Limb (tissue), 2 donors: ENCODE results near the gene DLD.
"Not testable (repeated sequence)": the region's sequence is repeated elsewhere in the genome, so short reads cannot be mapped to it uniquely, and the experiment has no call there.

Experiments used
- DNase-seq, 2 donors: peaks; one replicate each; pipeline ENCODE4 v3.0.0-alpha.2; 2016; ENCODE audit errors: extremely low spot score in 2 of 2

The DLD gene

GRCh38 chr7:107915541-107915940 is 24.6 kb downstream of the DLD start:
- DNase-seq = no peak

GRCh38 chr7:107917763-107918651 is 27.0 kb downstream of the DLD start:
- no peak for DNase-seq

DNA sequence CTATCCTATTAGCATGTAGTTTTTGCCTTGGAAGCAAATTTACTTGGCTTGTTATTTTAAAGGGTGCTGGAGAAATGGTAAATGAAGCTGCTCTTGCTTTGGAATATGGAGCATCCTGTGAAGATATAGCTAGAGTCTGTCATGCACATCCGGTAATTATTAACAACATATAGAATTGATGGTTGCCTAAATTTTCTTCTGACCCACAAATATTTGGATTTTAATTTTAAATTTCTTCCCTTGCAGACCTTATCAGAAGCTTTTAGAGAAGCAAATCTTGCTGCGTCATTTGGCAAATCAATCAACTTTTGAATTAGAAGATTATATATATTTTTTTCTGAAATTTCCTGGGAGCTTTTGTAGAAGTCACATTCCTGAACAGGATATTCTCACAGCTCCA is 28.0 kb downstream of the DLD start:
- DNase-seq = no peak

DNA sequence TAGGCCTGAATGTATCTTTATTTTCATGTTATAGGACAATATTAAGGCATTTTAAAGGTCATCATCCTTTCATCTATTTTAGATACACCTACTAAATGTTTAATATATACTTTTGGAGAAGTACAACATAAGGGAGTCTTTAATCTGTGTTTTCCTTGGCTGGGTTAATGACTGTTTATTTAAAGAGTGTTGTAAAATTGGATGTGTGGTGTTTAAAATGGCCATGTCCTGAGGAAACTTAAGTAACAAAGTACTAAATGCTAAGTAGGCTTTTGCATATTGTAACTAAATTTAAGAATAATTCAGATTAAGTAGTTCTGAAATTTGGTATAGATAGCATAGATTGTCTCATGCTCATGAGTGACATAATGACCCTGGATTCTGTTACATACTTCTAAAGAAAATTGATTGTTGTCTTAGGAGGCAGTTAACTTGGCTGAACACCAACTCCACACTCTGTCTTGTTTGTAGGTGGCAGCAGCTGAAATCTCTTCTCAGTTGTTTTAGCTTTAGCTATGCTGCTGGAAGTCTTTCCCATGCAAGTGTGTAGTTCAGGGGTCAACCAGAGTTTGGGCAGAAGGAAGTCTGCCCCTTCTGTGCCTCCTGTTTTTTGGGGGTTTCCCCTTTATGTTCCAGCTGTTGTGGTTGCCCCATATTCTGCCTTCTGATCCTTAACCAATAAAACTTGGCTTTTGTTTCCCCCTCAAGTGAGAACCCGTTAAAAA is 29.2 kb downstream of the DLD start:
- no peak for DNase-seq

DNA sequence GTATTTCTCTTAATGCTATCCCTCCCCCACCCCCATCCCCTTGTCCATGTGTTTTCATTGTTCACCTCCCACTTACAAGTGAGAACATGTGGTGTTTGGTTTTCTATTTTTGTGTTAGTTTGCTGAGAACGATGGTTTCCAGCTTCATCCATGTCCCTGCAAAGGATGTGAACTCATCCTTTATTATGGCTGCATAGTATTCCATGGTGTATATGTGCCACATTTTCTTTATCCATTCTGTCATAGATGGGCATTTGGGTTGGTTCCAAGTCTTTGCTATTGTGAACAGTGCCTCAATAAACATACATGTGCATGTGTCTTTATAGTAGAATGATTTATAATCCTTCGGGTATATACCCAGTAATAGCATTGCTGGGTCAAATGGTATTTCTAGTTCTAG is 30.8 kb downstream of the DLD start:
- not testable (repeated sequence) for DNase-seq

DNA sequence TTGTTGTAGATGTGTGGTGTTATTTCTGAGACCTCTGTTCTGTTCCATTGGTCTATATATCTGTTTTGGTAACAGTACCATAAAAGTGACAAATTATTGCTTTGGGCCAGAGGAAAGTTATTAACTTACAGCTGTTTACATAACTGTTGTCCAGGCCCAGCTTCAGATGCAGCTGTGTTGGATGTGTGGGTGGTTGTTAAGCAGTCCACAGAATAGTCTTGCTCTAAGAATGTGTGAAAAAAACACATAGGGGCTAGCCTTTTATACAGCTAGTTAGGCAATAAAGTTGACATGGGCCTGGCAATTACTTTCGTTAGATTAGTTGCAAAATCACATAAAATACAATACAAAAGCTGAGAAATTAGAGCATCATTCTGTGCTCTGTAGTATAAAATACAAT is 31.9 kb downstream of the DLD start:
- DNase-seq = no peak

GRCh38 chr7:107924841-107925504 is 34.0 kb downstream of the DLD start:
- no peak for DNase-seq

DNA sequence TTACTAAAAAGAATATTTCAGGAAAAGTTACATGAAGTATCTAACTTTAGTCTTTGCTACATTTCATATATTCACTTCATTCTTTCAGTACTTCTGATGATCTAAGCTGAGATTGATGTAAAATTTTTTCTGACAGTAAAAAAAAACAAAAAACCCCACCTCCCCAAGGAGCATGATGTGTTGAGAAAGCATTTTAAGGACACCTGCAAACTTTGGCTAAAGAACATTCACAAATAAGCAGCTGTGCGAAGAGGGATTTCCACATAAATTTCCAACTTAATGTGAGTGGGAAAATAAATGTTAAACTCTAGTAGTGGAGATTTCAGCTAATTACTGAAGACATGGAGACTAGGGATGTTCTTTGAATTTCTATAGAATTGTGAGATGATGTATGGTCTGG is 35.5 kb downstream of the DLD start:
- no peak for DNase-seq

DNA sequence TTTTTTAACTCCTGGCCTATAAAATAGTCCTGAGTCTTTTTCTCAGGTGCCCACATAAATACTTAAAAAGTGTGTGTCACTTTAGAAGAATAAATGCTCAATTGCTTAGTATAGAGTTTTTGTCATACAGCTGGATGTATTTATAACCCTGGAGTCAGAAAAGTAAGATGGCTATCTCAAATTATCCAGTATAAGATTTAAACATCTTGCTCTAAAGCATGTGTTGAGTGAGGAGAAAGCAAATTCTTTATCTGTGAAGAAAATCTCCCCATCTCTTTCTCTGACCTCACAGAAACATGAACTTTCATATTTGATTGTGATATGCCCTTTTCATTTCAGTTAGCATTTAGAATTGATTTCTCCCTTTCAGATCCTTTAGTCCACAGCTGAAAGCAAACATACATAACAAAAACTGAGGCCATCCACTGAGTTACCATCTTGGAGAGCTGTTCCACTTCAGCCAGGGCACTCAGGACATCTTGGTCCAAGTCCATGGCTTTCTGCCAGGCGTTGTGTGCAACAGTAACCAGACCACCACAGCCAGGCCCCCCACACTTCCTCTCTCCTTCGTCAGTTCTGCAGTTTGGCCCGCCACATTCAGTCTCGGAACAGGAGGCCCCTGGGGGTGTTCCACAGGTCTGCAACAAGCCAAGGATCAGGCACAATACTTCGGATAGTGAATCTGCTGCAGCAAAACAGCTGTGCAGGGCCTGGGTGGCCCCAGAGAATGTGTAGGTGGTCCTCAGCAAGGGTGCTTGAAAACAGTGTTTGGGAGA is 40.9 kb downstream of the DLD start:
- DNase-seq = no peak

DNA sequence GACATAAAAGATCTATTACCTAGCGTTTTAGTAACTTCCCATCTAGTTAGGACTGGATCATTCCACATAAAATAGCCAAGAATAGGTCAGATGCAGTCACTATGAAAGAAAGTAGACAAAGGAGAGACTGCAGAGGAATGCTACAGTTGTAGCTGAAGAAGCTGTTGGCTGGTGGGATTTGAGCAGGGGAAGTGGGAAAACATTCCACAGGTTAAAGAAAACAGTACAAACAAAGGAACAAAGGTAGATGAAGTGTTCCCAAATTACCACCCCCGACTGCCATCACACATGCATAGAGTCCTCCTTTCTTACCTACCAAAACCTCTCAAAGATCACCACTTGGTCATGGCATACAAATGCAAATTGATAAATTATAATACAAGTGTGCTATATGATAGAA is 41.8 kb downstream of the DLD start:
- no peak for DNase-seq

GRCh38 chr7:107933386-107934013 is 42.5 kb downstream of the DLD start:
- no peak for DNase-seq

DNA sequence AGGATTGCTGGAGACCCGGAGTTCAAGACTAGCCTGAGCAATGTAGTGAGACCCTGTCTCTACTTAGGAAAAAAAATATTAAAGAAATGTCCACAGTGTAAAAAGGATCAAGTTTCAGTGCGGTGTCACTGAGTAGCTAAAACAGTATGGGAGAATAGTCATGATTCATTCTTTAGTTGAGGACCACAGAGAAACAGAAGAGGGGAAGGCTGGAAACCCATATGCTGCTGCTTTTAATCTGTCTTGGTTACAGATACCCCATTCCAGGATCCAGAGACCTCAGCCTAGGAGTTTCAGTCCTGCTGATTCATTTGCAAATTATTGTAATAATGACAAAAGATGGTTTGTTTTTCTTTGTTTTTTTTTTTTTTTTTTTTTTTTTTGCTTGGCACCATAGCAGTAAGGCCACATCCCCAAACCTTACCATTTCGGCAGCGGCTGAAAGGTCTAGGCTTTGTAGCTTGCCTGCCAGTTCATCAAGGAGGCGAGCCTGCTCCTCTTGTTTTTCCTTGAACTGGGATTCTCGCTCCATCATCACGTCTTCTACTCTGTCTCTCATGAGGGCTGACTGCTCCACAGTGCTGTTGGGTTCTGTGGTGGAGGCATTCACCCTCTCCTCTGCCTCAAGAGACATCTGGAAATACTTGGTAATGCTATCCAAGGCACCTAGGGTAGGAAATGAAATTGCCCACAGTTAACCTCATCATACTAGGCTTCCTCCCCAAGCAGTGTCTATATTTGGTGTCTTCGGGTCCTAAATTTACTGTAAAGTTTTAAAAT is 44.2 kb downstream of the DLD start:
- no peak for DNase-seq

- no peak for DNase-seq
Measured at GRCh38 chr7:107936312-107936711, 45.3 kb downstream of the DLD start.

DNA sequence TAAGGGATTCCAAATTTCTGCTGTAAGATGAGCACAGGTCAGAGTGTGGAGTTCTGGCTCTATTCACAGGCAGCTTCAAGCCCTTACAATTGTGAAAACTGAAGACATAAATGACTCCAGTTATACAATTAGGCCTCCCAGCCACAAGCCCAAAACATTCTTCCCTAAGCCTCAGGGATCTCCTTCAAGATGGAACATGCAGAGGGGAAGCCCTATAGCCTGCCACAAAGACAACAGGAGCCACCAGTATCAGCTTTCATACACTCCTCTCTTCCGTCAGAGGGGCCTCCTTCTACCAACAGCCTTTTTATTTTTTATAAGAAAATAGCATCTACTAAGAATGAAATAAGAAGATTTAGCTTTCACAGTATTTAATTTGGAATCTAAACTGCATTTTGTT is 46.5 kb downstream of the DLD start:
- DNase-seq = no peak

- DNase-seq = no peak
Measured at GRCh38 chr7:107938456-107939250, 47.7 kb downstream of the DLD start.

DNA sequence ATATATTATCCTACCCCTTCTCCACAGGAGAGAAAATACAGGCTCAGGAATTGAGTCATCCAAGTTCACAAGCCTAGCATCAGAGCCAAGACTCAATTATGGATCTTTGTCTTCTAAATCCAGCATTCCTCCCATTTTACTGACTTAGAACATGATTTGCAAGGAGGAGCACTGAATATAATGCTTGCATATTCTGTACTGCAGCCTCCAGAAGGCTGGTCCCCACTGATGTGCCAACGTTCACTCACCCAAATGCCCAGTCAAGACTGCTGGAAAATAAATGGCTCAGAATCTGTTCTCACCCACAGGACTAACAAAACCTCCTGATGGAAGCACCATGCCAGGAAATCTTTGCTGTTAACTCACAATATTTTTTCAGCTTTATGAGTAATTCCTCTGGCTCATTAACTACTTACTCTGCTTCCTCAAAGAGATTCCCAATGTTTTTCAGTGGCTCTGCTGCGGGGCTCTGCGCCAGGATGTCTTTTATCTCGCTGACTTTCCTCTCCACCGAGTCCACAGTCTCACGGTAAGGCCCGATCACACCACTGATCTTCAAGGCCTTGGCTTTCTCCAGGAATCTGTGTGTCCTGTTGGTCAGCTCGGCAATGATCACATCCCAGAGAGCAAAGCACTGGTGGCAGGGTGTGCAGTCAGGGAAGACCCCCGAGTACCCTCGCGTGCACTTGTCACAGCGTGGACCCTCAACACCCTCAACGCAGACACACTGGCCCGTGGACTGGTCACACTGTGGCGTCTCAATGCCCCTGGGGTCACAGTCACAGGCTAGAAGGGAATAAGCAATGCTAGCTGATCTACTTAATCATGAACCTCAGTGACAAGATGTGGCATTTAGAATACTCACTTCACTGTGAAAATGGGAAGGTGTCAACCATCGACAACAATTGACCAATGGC is 48.8 kb downstream of the DLD start:
- no peak for DNase-seq

DNA sequence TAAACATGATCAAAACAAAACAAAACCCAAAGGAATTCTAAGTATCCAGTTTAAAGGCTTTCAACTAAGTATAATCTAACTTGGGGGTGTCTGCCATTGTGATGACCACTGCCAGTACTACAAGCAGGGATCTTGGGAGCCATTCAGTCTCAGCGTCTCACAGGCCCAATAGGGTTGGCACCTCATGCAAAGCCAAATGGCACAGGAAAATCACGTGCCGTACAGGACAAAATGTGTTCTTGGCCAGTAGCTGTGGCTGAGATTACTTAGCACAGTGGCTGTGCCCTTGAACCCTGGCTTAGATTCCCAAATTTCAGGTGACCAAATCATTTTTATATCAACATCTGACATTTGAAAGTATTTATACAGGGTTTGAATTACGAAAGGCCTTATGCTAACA is 50.0 kb downstream of the DLD start:
- no peak for DNase-seq

DNA sequence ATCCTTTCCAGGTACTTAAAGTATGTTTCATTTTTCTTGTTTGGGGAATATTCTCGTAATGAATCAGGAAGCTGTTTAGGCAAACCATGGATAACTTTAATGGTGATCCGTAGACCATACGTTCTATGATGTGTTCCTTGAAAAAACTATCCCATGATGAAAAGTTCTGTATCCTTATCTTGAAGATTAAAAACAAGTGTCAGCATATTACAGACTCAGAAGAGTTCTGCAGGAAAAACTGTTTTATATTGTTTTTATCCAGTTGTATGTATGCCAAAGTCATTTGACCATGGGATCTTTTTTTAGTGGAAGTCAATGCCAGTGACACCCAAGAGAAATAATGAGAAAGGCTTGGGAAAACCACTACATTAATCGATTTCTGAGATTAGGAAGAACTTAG is 52.0 kb downstream of the DLD start:
- no peak for DNase-seq
